ENCODE data around the gene BSPH1.
"Not testable (repeated sequence)": the region's sequence is repeated elsewhere in the genome, so short reads cannot be mapped to it uniquely, and the experiment has no call there.

DNA sequence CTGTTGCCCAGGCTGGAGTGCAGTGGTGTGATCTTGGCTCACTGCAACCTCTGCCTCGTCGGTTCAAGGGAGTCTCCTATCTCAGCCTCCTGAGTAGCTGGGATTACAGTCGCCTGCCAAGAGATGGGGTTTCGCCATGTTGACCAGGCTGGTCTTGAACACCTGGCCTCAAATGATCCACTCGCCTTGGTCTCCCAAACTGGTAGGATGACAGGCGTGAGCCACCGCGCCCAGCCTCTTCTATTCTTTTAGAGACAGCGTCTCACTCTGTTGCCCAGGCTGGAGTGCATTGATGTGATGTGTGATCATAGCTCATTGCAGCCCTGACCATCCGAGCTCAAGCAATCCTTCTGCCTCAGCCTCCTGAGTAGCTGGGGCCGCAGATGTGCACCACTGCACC lies 36.0 kb downstream of the BSPH1 start:
- TF ChIP-seq CTCF (IDR thresholded peaks at IDR 0.05; ENCODE audit: poor library complexity); EZH2 (IDR thresholded peaks at IDR 0.05; ENCODE audit: borderline replicate concordance): not testable (repeated sequence)
